Stomach (tissue), 4 donors: Measurements from ENCODE around the gene DUSP8.

ENCODE experiments used
- CTCF ChIP-seq, 7 experiments: fragments of 450-650 bp in 4 of 7; fragments of 200-600 bp in 3 of 7; sonication (generic) in 3 of 7; IDR thresholded peaks; one replicate each; pipeline ENCODE4 v1.5.1; 2016 to 2019; ENCODE audit warnings: antibody characterized with exemption in 7 of 7, control low read depth in 2 of 7, mild to moderate bottlenecking in 1 of 7
- EP300 ChIP-seq: sonication (generic); formaldehyde crosslinking; IDR thresholded peaks from one replicate; pipeline ENCODE4 v1.6.1; 2017; ENCODE audit warnings: antibody characterized with exemption
- POLR2A ChIP-seq, 4 donors: fragments of 450-650 bp; IDR thresholded peaks; one replicate each; pipeline ENCODE4 v1.6.1; 2016; ENCODE audit warnings: antibody characterized with exemption in 4 of 4, control low read depth in 2 of 4, mild to moderate bottlenecking in 1 of 4, moderate library complexity in 1 of 4

GRCh38 chr11:1576825-1577224 lies 4.8 kb upstream of the DUSP8 start:
- TF ChIP-seq CTCF (IDR thresholded peaks at IDR 0.05) (no peak), POLR2A (IDR thresholded peaks at IDR 0.05) (no peak), EP300 (no peak)
